H1 (cell line): ENCODE measurements around the gene BYSL. TPM values are rescaled to one million over a fixed set of nuclear protein-coding genes. Genes with fewer than 3 reads are reported as not detected.

Experiments used
- POLR2AphosphoS5 ChIP-seq: IDR thresholded peaks from 2 replicates; pipeline ENCODE4 v1.6.1; 2011; ENCODE audit warnings: low read depth, low read length
- polyA plus RNA-seq, 7 experiments: library from polyadenylated mRNA; depleted of rRNA in 3 of 7; stranded (reverse) in 5 of 7; unstranded in 2 of 7; fragments of >200 nt in 5 of 7; fragments of 200-250 nt in 2 of 7; gene quantifications; 1 replicate in 5 of 7; 2 replicates in 1 of 7; 4 replicates in 1 of 7; pipeline versions ENCODE4 v1.2.1 to v1.2.3, GENCODE V29; 2011 to 2013; ENCODE audit warnings: missing spikeins in 2 of 7, mixed read lengths in 2 of 7
- total RNA-seq: library from RNA; stranded (reverse); fragmentation: NEBNext Ultra II Directional; extraction: Animal tissue kit (Norgen Biotek cat#: 25700); gene quantifications from 2 replicates; pipeline ENCODE4 v1.2.1, GENCODE V29; 2021

BYSL gene
- total and polyA plus RNA-seq, 2 of the 8 experiments (the other 6 are each of a cell fraction or from before 2014, with no cell fraction given) = 37.3 to 49.2 TPM

GRCh38 chr6:41957117-41957516, 35.8 kb downstream of the BYSL start (continued):
- TF ChIP-seq POLR2AphosphoS5 = no peak
- TF ChIP-seq, all 59 proteins: peak for 0
